Ecto neural progenitor cell (in vitro differentiated cells): Measurements from ENCODE around the gene LRRC37B.
"Not testable (repeated sequence)": the region's sequence is repeated elsewhere in the genome, so short reads cannot be mapped to it uniquely, and the experiment has no call there.

Source experiments
- DNase-seq: peaks from one replicate; pipeline ENCODE4 v3.0.0-alpha.2; 2018; ENCODE audit warnings: low spot score

LRRC37B gene

GRCh38 chr17:32041306-32041875, 34.2 kb downstream of the LRRC37B start:
- DNase-seq, result peak; percentile 32

GRCh38 chr17:32042266-32042665, 35.1 kb downstream of the LRRC37B start:
- not testable (repeated sequence) for DNase-seq

- not testable (repeated sequence) for DNase-seq
Observed at GRCh38 chr17:32045611-32046010, 38.4 kb downstream of the LRRC37B start.

- not testable (repeated sequence) for DNase-seq
Observed at GRCh38 chr17:32047663-32048062, 40.5 kb downstream of the LRRC37B start.

- not testable (repeated sequence) for DNase-seq
Observed at GRCh38 chr17:32054985-32055384, 47.8 kb downstream of the LRRC37B start.

GRCh38 chr17:32055425-32055824, 48.2 kb downstream of the LRRC37B start:
- not testable (repeated sequence) for DNase-seq

GRCh38 chr17:32056500-32056899, 49.3 kb downstream of the LRRC37B start:
- DNase-seq, result not testable (repeated sequence)

- not testable (repeated sequence) for DNase-seq
Observed at GRCh38 chr17:32057460-32058105, 50.4 kb downstream of the LRRC37B start.

GRCh38 chr17:32060695-32061094, 53.5 kb downstream of the LRRC37B start:
- not testable (repeated sequence) for DNase-seq

- DNase-seq, result peak; percentile 53
Observed at GRCh38 chr17:32061840-32062239, 54.7 kb downstream of the LRRC37B start.

GRCh38 chr17:32064091-32064490, 56.9 kb downstream of the LRRC37B start:
- peak; percentile 29 for DNase-seq

GRCh38 chr17:32066123-32066680, 59.0 kb downstream of the LRRC37B start:
- peak; percentile 28 for DNase-seq

- peak; percentile 35 for DNase-seq
Observed at GRCh38 chr17:32066863-32067642, 59.9 kb downstream of the LRRC37B start.

- DNase-seq, result not testable (repeated sequence)
Observed at GRCh38 chr17:32069067-32069466, 61.9 kb downstream of the LRRC37B start.

GRCh38 chr17:32071961-32072360, 64.8 kb downstream of the LRRC37B start:
- not testable (repeated sequence) for DNase-seq

GRCh38 chr17:32073131-32073530, 65.9 kb downstream of the LRRC37B start:
- DNase-seq, result not testable (repeated sequence)

GRCh38 chr17:32079753-32080152, 72.6 kb downstream of the LRRC37B start:
- peak; percentile 71 for DNase-seq

- peak; percentile 58 for DNase-seq
Observed at GRCh38 chr17:32083550-32083979, 76.4 kb downstream of the LRRC37B start.

- peak; percentile 82 for DNase-seq
Observed at GRCh38 chr17:32084003-32084941, 77.1 kb downstream of the LRRC37B start.

- DNase-seq, result peak; percentile 60
Observed at GRCh38 chr17:32084942-32085829, 78.0 kb downstream of the LRRC37B start.
